ENCODE results near the gene LOXL1. TPM values are rescaled to one million over a fixed set of nuclear protein-coding genes. Genes with fewer than 3 reads are reported as not detected.
A peak's percentile ranks its signal among the peaks of the same experiment; 100 is the strongest.
"Not testable (repeated sequence)": the region's sequence is repeated elsewhere in the genome, so short reads cannot be mapped to it uniquely, and the experiment has no call there.

LOXL1 gene
- polyA plus RNA-seq, 12 donors: 23.7 to 68.2 (median 28.4) TPM; not detected in 1

DNA sequence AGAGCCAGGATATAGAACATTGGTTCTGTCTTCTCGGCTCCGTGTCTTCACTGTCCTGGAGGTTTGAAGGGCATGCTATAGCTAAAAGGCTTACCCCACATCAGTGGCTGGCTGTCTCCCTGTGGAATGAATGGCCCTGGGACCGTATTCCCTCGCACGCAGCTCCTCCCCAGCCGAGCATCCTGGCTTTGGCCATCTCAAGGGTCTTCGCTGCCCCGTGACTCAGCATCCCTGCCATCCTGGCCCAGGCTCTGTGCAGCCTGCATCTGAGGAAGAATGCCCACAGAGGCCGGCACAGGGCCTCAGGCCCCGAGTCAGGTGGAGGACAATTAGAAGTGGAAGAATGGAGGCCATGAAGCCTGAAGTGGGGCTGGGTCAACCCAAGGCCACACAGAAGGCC lies 11.0 kb downstream of the LOXL1 start:
- no peak for DNase-seq

- DNase-seq: no peak
Measured at GRCh38 chr15:73937726-73938125, 11.5 kb downstream of the LOXL1 start.

- DNase-seq: not testable (repeated sequence)
Measured at GRCh38 chr15:73938516-73938915, 12.3 kb downstream of the LOXL1 start.

- DNase-seq: no peak
Measured at GRCh38 chr15:73939138-73939537, 12.9 kb downstream of the LOXL1 start.

DNA sequence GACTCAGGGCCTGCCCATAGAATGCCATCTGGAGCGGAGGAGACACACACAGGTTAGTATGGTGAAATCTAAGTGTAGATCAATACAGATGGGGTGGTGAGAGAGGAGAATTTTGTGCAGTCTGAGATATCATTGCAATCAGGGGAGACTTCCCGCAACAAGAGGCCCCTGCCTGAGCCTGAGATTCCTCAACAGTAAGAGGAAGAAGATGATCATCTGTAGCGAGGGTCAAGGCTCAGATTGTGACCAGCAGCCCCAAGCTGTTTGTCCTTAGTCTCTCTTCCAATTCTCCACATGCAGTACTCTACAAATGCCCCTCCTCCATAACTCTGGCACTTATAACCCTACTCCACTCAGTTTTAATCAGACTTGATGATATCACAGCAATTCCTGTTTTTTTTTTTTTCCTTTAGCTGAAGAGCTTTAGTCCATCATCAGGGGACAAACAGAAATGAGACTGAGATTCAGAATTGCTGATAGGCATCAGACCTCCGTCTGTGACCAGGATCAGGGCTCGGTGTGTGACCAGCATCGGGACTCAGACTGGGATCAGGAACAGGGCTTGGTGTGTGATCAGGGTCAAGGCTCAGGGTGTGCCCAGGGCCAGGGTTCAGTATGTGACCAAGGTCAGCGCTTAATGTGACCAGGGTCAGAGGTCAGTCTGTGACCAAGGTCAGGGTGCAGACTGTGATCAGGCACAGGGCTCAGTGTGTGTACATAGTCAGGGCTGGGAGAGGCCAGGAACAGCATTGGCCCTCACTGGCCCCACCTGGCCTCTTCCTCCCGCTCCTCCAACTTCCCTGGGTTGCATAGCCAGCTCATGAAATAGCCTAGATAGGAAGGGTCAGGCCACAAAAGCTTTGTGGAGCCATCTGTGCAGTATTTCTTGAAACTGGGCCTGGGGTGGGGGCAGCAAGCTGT lies 14.1 kb downstream of the LOXL1 start:
- no peak for DNase-seq

- no peak for DNase-seq
Measured at GRCh38 chr15:73941044-73941443, 14.8 kb downstream of the LOXL1 start.

GRCh38 chr15:73941449-73941848 lies 15.2 kb downstream of the LOXL1 start:
- no peak for DNase-seq

DNA sequence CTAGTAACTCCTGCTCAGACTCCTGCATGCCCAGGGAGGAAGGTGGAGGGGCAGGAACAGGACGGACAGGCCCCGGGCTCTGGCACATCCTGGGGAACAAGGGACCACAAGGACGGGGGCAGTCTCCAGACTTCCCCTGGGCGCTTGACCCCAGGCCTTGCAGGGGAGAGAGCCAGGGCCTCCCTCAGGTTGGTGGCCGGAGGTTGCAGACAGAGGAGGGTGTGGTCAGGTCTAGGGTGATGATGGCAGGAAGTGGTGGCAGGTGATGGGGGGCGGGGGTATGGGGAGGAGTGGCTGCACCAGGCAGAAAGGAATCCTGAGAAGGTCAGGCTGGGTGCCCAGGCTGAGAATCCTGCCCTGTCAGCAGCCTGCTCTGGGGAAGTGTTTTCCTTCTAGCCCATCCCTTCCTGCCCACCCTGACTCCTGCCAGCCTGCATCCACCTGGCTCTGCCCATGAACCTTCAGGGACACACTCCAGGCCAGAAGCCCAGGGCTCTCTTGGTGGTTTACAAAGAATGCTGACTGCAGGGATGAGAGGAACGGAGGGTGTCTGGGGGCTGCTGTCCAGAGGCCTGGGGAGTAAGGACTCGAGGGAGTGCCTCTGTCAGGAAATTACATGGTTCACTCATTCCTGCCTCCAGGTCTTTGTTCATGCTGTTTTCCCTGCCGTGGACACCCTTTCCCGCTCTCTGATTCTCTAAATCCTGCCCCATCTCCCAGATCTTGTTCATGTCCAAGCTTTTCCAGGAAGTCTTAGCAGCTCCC lies 15.8 kb downstream of the LOXL1 start:
- DNase-seq: no peak

GRCh38 chr15:73942751-73943270 lies 16.5 kb downstream of the LOXL1 start:
- DNase-seq: no peak

- no peak for DNase-seq
Measured at GRCh38 chr15:73944161-73945129, 18.2 kb downstream of the LOXL1 start.

DNA sequence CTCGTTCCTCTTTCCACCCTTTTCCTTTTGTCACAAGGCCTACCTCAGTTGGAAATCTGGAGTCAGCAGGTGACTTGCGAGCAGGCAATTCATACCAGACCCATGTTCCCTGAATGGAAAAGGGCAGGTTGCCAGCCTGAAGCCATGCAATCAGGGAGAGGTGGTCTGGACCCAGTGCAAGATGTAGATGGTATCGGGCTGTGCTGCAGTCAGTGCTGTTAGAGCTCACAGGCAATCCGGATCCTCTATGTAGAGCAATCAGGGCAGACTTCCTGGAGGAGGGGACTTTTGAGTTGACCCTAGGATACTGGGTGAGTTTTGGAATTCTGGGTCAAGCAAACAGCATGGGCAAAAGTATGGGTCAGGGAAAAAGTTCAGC lies 18.9 kb downstream of the LOXL1 start:
- DNase-seq: no peak

DNA sequence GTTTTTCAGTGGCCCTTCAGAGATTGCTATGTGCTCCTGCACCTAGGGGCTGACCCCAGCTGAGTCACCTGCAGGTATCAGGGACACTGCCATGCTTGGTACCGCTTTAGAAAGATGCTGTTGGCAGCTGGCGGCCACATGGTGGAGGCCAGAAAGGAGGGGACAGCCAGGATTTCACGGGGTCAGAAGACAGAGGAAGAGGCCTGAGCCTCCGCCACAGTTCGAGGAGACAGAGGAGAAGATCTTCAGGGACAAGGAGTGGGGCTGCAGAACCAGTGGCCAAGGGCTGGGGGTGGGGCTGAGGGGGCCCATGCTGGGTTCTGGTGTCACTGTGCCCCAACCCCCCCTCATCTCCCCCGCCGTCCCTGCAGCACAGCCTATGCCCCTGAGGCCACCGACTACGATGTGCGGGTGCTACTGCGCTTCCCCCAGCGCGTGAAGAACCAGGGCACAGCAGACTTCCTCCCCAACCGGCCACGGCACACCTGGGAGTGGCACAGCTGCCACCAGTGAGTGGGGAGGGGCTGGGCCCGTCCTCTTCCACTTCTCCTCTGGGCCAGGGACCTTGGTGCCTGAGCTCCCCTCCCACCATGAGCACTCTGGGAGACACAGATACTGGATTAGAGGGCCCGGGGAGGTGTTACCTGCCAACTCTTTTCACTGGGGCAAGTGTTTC lies 19.9 kb downstream of the LOXL1 start:
- DNase-seq: no peak

DNA sequence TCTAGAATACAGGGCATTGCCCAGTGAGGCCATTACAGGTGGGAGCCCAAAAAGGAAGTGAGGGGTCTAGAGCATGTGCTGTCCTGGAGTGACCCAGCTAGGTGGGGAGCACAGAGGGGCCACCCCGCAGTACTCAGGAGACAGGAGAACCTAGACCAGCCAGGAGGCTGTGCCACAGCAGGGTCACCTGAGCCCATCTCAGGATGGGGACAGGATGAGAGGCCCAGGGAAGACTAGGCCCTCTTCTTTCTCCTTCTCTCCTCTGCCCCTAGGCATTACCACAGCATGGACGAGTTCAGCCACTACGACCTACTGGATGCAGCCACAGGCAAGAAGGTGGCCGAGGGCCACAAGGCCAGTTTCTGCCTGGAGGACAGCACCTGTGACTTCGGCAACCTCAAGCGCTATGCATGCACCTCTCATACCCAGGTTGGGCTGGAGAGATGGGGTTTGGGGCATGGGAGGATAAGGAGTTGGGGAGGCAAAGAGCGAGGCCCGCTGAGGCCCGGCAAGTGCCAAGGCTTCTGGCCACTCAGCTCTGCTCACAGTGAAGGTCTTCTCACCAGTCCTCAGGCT lies 20.6 kb downstream of the LOXL1 start:
- no peak for DNase-seq

- no peak for DNase-seq
Measured at GRCh38 chr15:73947651-73948050, 21.4 kb downstream of the LOXL1 start.

GRCh38 chr15:73948396-73948795 lies 22.1 kb downstream of the LOXL1 start:
- no peak for DNase-seq

DNA sequence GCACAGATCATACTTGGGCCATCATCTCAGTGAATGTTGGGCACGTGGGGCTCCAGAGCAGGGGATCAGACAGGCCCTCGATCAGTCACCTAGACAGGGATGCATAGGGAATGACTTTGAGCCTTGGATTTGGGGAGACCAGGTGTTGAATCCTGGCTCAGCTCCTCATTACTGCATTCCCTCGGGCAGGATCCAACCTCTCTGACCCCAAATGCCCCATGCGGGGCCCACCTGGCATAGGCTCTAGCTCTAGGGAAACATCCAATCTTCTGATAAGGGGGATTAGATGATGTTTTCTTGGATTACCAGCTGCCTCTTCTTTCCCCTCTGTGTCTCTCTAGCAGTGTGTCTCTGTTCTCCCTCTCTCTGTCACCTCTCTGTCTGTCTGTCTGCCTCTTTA lies 22.7 kb downstream of the LOXL1 start:
- no peak for DNase-seq

DNA sequence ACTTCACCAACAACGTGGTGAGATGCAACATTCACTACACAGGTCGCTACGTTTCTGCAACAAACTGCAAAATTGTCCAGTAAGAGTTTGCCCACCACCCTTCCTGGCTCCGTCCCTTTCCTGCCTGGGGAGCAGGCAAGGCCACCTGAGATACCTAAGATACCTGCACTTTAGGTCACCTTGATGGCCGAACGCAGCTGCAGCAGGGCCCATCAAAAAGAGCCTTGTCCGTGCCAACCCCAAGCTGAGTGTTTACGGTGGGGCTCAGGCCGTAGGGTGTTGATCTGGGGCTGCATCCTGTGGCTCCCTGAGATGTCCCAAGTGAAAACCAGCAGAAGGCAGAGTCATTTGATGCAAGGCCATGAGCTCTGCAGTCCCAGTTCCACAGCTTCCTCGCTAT lies 23.2 kb downstream of the LOXL1 start:
- no peak for DNase-seq

DNA sequence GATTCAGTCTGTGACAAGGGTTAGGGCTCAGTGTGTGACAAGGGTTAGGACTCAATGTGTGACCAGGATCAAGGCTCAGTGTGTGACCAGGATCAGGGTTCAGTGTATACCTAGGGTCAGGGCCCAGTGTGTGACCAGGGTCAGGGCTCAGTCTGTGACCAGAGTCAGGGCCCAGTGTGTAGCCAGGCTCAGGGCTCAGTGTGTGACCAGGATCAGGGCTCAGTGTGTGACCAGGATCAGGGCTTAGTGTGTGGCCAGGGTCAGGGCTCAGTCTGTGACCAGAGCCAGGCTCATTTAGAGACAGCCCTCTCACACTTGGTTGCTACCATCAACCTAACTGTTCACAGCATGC lies 24.2 kb downstream of the LOXL1 start:
- no peak for DNase-seq

- DNase-seq: peak; percentile 92
Measured at GRCh38 chr15:73950831-73951561, 24.7 kb downstream of the LOXL1 start.

GRCh38 chr15:73951601-73952000 lies 25.3 kb downstream of the LOXL1 start:
- no peak for DNase-seq
